ENCODE measurements around the gene HAVCR1. TPM values are rescaled to one million over a fixed set of nuclear protein-coding genes. Genes with fewer than 3 reads are reported as not detected.

The HAVCR1 gene
- total RNA-seq, 1 experiment from 2014 or later, result 0.36 TPM

- H3K9me3 ChIP-seq (ENCODE audit: control insufficient read depth, insufficient read depth, low read depth, low read length), result no peaks in the 10 kb centered on the region
- intact Hi-C loops (cut with micrococcal nuclease; ENCODE audit: unreplicated experiment) (no loop called here), in situ Hi-C loops (cut with HindIII; ENCODE audit: low pct_unique_long_range_greater_than_20kb, low sequenced_read_pairs) (no loop called here)
- BruUV-seq (replicated peaks), result no TSS peak
- ATAC-seq (no peak), DNase-seq (ENCODE audit: low read depth, low spot score) (no peak)
- ChIA-PET CTCF (no interaction called here), POLR2A (no interaction called here)
- H3K36me3 ChIP-seq (ENCODE audit: control insufficient read depth, insufficient read depth, low read length), result no peaks in the 10 kb centered on the region
- TF ChIP-seq TCF7L2 (IDR thresholded peaks at IDR 0.05; ENCODE audit: low read depth, low read length), result no peak
- TF ChIP-seq, protein P1, sequence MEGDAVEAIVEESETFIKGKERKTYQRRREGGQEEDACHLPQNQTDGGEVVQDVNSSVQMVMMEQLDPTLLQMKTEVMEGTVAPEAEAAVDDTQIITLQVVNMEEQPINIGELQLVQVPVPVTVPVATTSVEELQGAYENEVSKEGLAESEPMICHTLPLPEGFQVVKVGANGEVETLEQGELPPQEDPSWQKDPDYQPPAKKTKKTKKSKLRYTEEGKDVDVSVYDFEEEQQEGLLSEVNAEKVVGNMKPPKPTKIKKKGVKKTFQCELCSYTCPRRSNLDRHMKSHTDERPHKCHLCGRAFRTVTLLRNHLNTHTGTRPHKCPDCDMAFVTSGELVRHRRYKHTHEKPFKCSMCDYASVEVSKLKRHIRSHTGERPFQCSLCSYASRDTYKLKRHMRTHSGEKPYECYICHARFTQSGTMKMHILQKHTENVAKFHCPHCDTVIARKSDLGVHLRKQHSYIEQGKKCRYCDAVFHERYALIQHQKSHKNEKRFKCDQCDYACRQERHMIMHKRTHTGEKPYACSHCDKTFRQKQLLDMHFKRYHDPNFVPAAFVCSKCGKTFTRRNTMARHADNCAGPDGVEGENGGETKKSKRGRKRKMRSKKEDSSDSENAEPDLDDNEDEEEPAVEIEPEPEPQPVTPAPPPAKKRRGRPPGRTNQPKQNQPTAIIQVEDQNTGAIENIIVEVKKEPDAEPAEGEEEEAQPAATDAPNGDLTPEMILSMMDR (IDR thresholded peaks at IDR 0.05), result no peak
- TF ChIP-seq POLR2AphosphoS5 (IDR thresholded peaks at IDR 0.05; ENCODE audit: low read depth, low read length), result no peak
- no peak for TF ChIP-seq REST (IDR thresholded peaks at IDR 0.05; ENCODE audit: insufficient read depth in 1 of 2, low read depth in 2 of 2, low read length in 1 of 2)
- no peak for TF ChIP-seq SIN3A (IDR thresholded peaks at IDR 0.05; ENCODE audit: borderline replicate concordance, insufficient read depth, low read depth, low read length)
- H3K4me1 ChIP-seq (ENCODE audit: control insufficient read depth, insufficient read depth, low read length), result no peaks in the 10 kb centered on the region
- H3K27me3 ChIP-seq (ENCODE audit: control insufficient read depth, insufficient read depth, low read length), result no peaks in the 10 kb centered on the region
- H3K4me3 ChIP-seq (ENCODE audit: low read depth in 2 of 2, low read length in 2 of 2), result no peak overlapping the region
- no peak overlapping the region for H3K27ac ChIP-seq (ENCODE audit: low read length)
Observed at GRCh38 chr5:157067005-157067404, 8.1 kb upstream of the HAVCR1 start.

- no peaks in the 10 kb centered on the region for H3K36me3 ChIP-seq (ENCODE audit: control insufficient read depth, insufficient read depth, low read length)
- no peak overlapping the region for H3K27ac ChIP-seq (ENCODE audit: low read length)
- no peaks in the 10 kb centered on the region for H3K27me3 ChIP-seq (ENCODE audit: control insufficient read depth, insufficient read depth, low read length)
- BruUV-seq (replicated peaks), result no TSS peak
- ChIA-PET POLR2A (no interaction called here), CTCF (no interaction called here)
- H3K4me3 ChIP-seq (ENCODE audit: low read depth in 2 of 2, low read length in 2 of 2), result no peak overlapping the region
- no peaks in the 10 kb centered on the region for H3K9me3 ChIP-seq (ENCODE audit: control insufficient read depth, insufficient read depth, low read depth, low read length)
- no peak for DNase-seq (ENCODE audit: low read depth, low spot score)
- no peak for ATAC-seq
- no peak for TF ChIP-seq SIN3A (IDR thresholded peaks at IDR 0.05; ENCODE audit: borderline replicate concordance, insufficient read depth, low read depth, low read length)
- TF ChIP-seq, protein P1 (IDR thresholded peaks at IDR 0.05), result no peak
- no peak for TF ChIP-seq REST (IDR thresholded peaks at IDR 0.05; ENCODE audit: insufficient read depth in 1 of 2, low read depth in 2 of 2, low read length in 1 of 2)
- no peak for TF ChIP-seq TCF7L2 (IDR thresholded peaks at IDR 0.05; ENCODE audit: low read depth, low read length)
- no peak for TF ChIP-seq POLR2AphosphoS5 (IDR thresholded peaks at IDR 0.05; ENCODE audit: low read depth, low read length)
- H3K4me1 ChIP-seq (ENCODE audit: control insufficient read depth, insufficient read depth, low read length), result no peaks in the 10 kb centered on the region
- in situ Hi-C loops (cut with HindIII; ENCODE audit: low pct_unique_long_range_greater_than_20kb, low sequenced_read_pairs) (no loop called here), intact Hi-C loops (cut with micrococcal nuclease; ENCODE audit: unreplicated experiment) (no loop called here)
Observed at GRCh38 chr5:157066080-157066479, 7.2 kb upstream of the HAVCR1 start.
